H1 (cell line): ENCODE results near the gene CHST11. TPM values are rescaled to one million over a fixed set of nuclear protein-coding genes. Genes with fewer than 3 reads are reported as not detected.

Experiments used
- CTCF ChIA-PET: fragments of 300-600 bp; sonication (Branson Sonifier 250); formaldehyde crosslinking; loops from one replicate; lab custom pipeline; 2021; ENCODE audit not compliant: partially characterized antibody; lab: Charles Lee
- POLR2A ChIA-PET: fragments of 300-600 bp; sonication (Branson Sonifier 250); formaldehyde crosslinking; loops from one replicate; lab custom pipeline; 2021; ENCODE audit warnings: inconsistent platforms; ENCODE audit not compliant: partially characterized antibody; lab: Charles Lee
- DNase-seq, 2 experiments: peaks; one replicate each; pipeline versions ENCODE4 v3.0.0 to v3.0.0-alpha.2; 2010 to 2022; ENCODE audit warnings: low spot score in 2 of 2, low read depth in 1 of 2, mixed read lengths in 1 of 2
- FAIRE-seq: peaks from 2 replicates; lab custom pipeline; 2011; peaks lifted over from hg19 to GRCh38; lab: Jason Lieb, UNC
- H2AFZ ChIP-seq: 2 replicates; pipeline ENCODE4 v1.8.1; 2012; ENCODE audit warnings: low read length, inconsistent platforms
- H2AK5ac ChIP-seq: 2 replicates; pipeline ENCODE4 v1.6.1; 2013; ENCODE audit warnings: low read depth, low read length
- H2BK120ac ChIP-seq: replicated peaks from 2 replicates; pipeline ENCODE3; 2013; ENCODE audit warnings: low read depth, low read length, inconsistent platforms
- H2BK12ac ChIP-seq: 2 replicates; pipeline ENCODE4 v1.6.1; 2013; ENCODE audit warnings: low read depth, low read length
- H2BK15ac ChIP-seq: 2 replicates; pipeline ENCODE4 v1.6.1; 2013; ENCODE audit warnings: low read length
- H2BK20ac ChIP-seq: 2 replicates; pipeline ENCODE4 v1.6.1; 2013; ENCODE audit warnings: low read length
- H2BK5ac ChIP-seq: 2 replicates; pipeline ENCODE4 v1.6.1; 2013; ENCODE audit warnings: low read depth, low read length
- H3K14ac ChIP-seq: 2 replicates; pipeline ENCODE4 v1.6.1; 2013; ENCODE audit warnings: inconsistent platforms; ENCODE audit not compliant: insufficient read length
- H3K18ac ChIP-seq: 2 replicates; pipeline ENCODE4 v1.6.1; 2013; ENCODE audit warnings: low read length; ENCODE audit errors: extremely low read depth
- H3K23ac ChIP-seq: 2 replicates; pipeline ENCODE4 v1.6.1; 2013; ENCODE audit warnings: inconsistent platforms; ENCODE audit not compliant: insufficient read length
- H3K23me2 ChIP-seq: 2 replicates; pipeline ENCODE4 v1.6.1; 2013; ENCODE audit warnings: low read depth, low read length
- H3K27ac ChIP-seq: 2 replicates; pipeline ENCODE4 v1.6.1; 2011; ENCODE audit warnings: low read depth, low read length, inconsistent platforms
- H3K27me3 ChIP-seq, 4 experiments: replicated peaks in 1 of 4; 1 replicate in 1 of 4; 2 replicates in 3 of 4; pipeline versions ENCODE4 v1.6.1 to v1.8.1; 2011 to 2013; ENCODE audit warnings: low read length in 3 of 4, mild to moderate bottlenecking in 3 of 4, inconsistent platforms in 2 of 4, mixed read lengths in 2 of 4, moderate library complexity in 1 of 4; ENCODE audit not compliant: control insufficient read depth in 3 of 4, insufficient read depth in 3 of 4; ENCODE audit errors: extremely low read depth in 1 of 4
- H3K36me3 ChIP-seq, 4 experiments: 2 replicates each; pipeline versions ENCODE4 v1.6.1 to v1.8.1; 2011 to 2013; ENCODE audit warnings: mild to moderate bottlenecking in 4 of 4, low read length in 3 of 4, moderate library complexity in 2 of 4, control low read depth in 1 of 4, inconsistent platforms in 1 of 4; ENCODE audit not compliant: insufficient read depth in 4 of 4, control insufficient read depth in 2 of 4
- H3K4ac ChIP-seq: replicated peaks from 2 replicates; pipeline ENCODE3; 2013; ENCODE audit warnings: low read length, low read depth, mixed read lengths, inconsistent platforms; ENCODE audit not compliant: insufficient read length
- H3K4me1 ChIP-seq, 4 experiments: replicated peaks in 1 of 4; 1 replicate in 1 of 4; 2 replicates in 3 of 4; pipeline versions ENCODE4 v1.6.1 to v1.8.1; 2011 to 2013; ENCODE audit warnings: low read length in 3 of 4, inconsistent platforms in 2 of 4, mixed read lengths in 1 of 4; ENCODE audit not compliant: insufficient read depth in 4 of 4, control insufficient read depth in 3 of 4
- H3K4me2 ChIP-seq, 2 experiments: 2 replicates each; pipeline versions ENCODE4 v1.6.1 to v1.8.1; 2011 to 2013; ENCODE audit warnings: low read depth in 2 of 2, low read length in 2 of 2, control low read depth in 1 of 2, inconsistent platforms in 1 of 2, mild to moderate bottlenecking in 1 of 2; ENCODE audit not compliant: insufficient read depth in 1 of 2
- H3K4me3 ChIP-seq, 4 experiments: fragments of 200-600, 300-600 bp in 1 of 4; sonication (generic), shearing (Covaris generic), sonication (Bioruptor Twin) in 1 of 4; 2 replicates each; pipeline versions ENCODE4 v1.5.1 to v1.8.1; 2011 to 2016; ENCODE audit warnings: low read length in 4 of 4, low read depth in 3 of 4, control low read depth in 2 of 4, inconsistent platforms in 2 of 4, mild to moderate bottlenecking in 2 of 4, mixed read lengths in 1 of 4, moderate library complexity in 1 of 4; ENCODE audit not compliant: insufficient read depth in 2 of 4; ENCODE audit errors: extremely low read depth in 1 of 4
- H3K56ac ChIP-seq: replicated peaks from 2 replicates; pipeline ENCODE3; 2013; ENCODE audit warnings: low read depth, mild to moderate bottlenecking, mixed read lengths, low read length, inconsistent platforms; ENCODE audit not compliant: insufficient read length
- H3K79me1 ChIP-seq: 2 replicates; pipeline ENCODE4 v1.6.1; 2013; ENCODE audit warnings: low read depth, low read length, control low read depth
- H3K79me2 ChIP-seq, 2 experiments: 2 replicates each; pipeline versions ENCODE4 v1.6.1 to v1.8.1; 2012 to 2013; ENCODE audit warnings: low read length in 2 of 2, mild to moderate bottlenecking in 2 of 2, inconsistent platforms in 1 of 2; ENCODE audit not compliant: insufficient read depth in 2 of 2, control insufficient read depth in 1 of 2
- H3K9ac ChIP-seq, 4 experiments: replicated peaks in 1 of 4; 1 replicate in 1 of 4; 2 replicates in 3 of 4; pipeline versions ENCODE4 v1.6.1 to v1.8.1; 2011 to 2013; ENCODE audit warnings: low read depth in 3 of 4, low read length in 3 of 4, control low read depth in 2 of 4, mild to moderate bottlenecking in 2 of 4, moderate library complexity in 2 of 4, inconsistent platforms in 1 of 4; ENCODE audit errors: extremely low read depth in 1 of 4
- H3K9me3 ChIP-seq, 2 experiments: 2 replicates each; pipeline versions ENCODE4 v1.6.1 to v1.8.1; 2012 to 2013; ENCODE audit warnings: mild to moderate bottlenecking in 2 of 2, moderate library complexity in 2 of 2, control low read depth in 1 of 2, inconsistent platforms in 1 of 2, low read depth in 1 of 2, low read length in 1 of 2, mixed read lengths in 1 of 2; ENCODE audit not compliant: insufficient read depth in 2 of 2
- H4K20me1 ChIP-seq, 2 experiments: replicated peaks in 1 of 2; 2 replicates each; pipeline versions ENCODE3 to v1.8.1; 2011 to 2013; ENCODE audit warnings: inconsistent platforms in 2 of 2, low read length in 2 of 2, mild to moderate bottlenecking in 1 of 2; ENCODE audit not compliant: insufficient read depth in 2 of 2, control insufficient read depth in 1 of 2
- H4K5ac ChIP-seq: 2 replicates; pipeline ENCODE4 v1.6.1; 2013; ENCODE audit warnings: low read length, low read depth, mixed read lengths, inconsistent platforms; ENCODE audit not compliant: insufficient read length
- H4K8ac ChIP-seq: 2 replicates; pipeline ENCODE4 v1.8.0; 2013; ENCODE audit warnings: mild to moderate bottlenecking, moderate library complexity, low read length, inconsistent platforms; ENCODE audit not compliant: insufficient read depth; ENCODE audit errors: extremely low read depth
- H4K91ac ChIP-seq: replicated peaks from 2 replicates; pipeline ENCODE3; 2013; ENCODE audit warnings: low read length, mixed read lengths, inconsistent platforms; ENCODE audit not compliant: insufficient read length
- BACH1 ChIP-seq: IDR thresholded peaks from 2 replicates; pipeline ENCODE4 v1.6.1; 2012; ENCODE audit warnings: low read length, improper control_type of control experiment
- E2F6 ChIP-seq: IDR thresholded peaks from 2 replicates; pipeline ENCODE4 v1.6.1; 2012; ENCODE audit warnings: inconsistent platforms
- HDAC2 ChIP-seq, 2 experiments: fragments of 300-600 bp in 1 of 2; sonication (generic) in 1 of 2; IDR thresholded peaks; 2 replicates each; pipeline ENCODE4 v1.6.1; 2011 to 2012; ENCODE audit warnings: low read depth in 2 of 2, low read length in 2 of 2, mild to moderate bottlenecking in 2 of 2, moderate library complexity in 2 of 2, borderline replicate concordance in 1 of 2, inconsistent platforms in 1 of 2
- POLR2A ChIP-seq, 2 experiments: IDR thresholded peaks; 1 replicate in 1 of 2; 2 replicates in 1 of 2; pipeline ENCODE4 v1.6.1; 2011; ENCODE audit warnings: low read depth in 2 of 2, low read length in 2 of 2, mild to moderate bottlenecking in 2 of 2; ENCODE audit errors: control extremely low read depth in 1 of 2
- RNF2 ChIP-seq: fragments of 200-900, 300-1000 bp; sonication (generic); IDR thresholded peaks from 2 replicates; pipeline ENCODE4 v1.7.1; 2016; ENCODE audit warnings: borderline replicate concordance, low read depth, mild to moderate bottlenecking, antibody characterized with exemption, low read length; ENCODE audit not compliant: poor library complexity, severe bottlenecking; ENCODE audit errors: missing control alignments
- TAF7 ChIP-seq: optimal IDR thresholded peaks from 2 replicates; pipeline ENCODE3; 2011; ENCODE audit warnings: low read depth, mild to moderate bottlenecking, inconsistent platforms, low read length, moderate library complexity, borderline replicate concordance
- ZNF274 ChIP-seq: IDR thresholded peaks from 2 replicates; pipeline ENCODE4 v1.7.0; 2012; ENCODE audit warnings: low read length, borderline replicate concordance; ENCODE audit errors: extremely low read depth
- WGBS, 2 experiments: shearing (Covaris generic) in 1 of 2; methylation state at CpG; one replicate each; pipeline versions ENCODE4 v1.1.6 to v1.1.7; 2013 to 2015; ENCODE audit warnings: low lambda C conversion rate in 2 of 2, mixed read lengths in 2 of 2, inconsistent platforms in 1 of 2, low coverage in 1 of 2, missing lambda C conversion rate in 1 of 2; ENCODE audit not compliant: insufficient replicate concordance in 2 of 2, insufficient coverage in 1 of 2, insufficient read length in 1 of 2; ENCODE audit errors: extremely low coverage in 1 of 2, missing lambda C conversion rate in 1 of 2; 5-methylcytosine and 5-hydroxymethylcytosine counted together
- polyA plus RNA-seq, 7 experiments: library from polyadenylated mRNA; depleted of rRNA in 3 of 7; stranded (reverse) in 5 of 7; unstranded in 2 of 7; fragments of >200 nt in 5 of 7; fragments of 200-250 nt in 2 of 7; gene quantifications; 1 replicate in 5 of 7; 2 replicates in 1 of 7; 4 replicates in 1 of 7; pipeline versions ENCODE4 v1.2.1 to v1.2.3, GENCODE V29; 2011 to 2013; ENCODE audit warnings: missing spikeins in 2 of 7, mixed read lengths in 2 of 7
- total RNA-seq: library from RNA; stranded (reverse); fragmentation: NEBNext Ultra II Directional; extraction: Animal tissue kit (Norgen Biotek cat#: 25700); gene quantifications from 2 replicates; pipeline ENCODE4 v1.2.1, GENCODE V29; 2021
- TF ChIP-seq, protein P1 (sequence below): IDR thresholded peaks from 2 replicates; pipeline ENCODE4 v1.6.1; 2012; ENCODE audit warnings: low read length, inconsistent platforms

CHST11 gene
- total and polyA plus RNA-seq, 2 of the 8 experiments (the other 6 are each of a cell fraction or from before 2014, with no cell fraction given) = 14.4 to 20.8 TPM

GRCh38 chr12:104453133-104453532, 3.6 kb upstream of the CHST11 start:
- no peak overlapping the region for H4K91ac ChIP-seq
- no peak overlapping the region for H2BK20ac ChIP-seq
- ChIA-PET POLR2A (no interaction called here), CTCF (interaction anchor here (1.4 to 2.6 kb wide), 2 partner anchors 9 to 71 kb away, joined by 5 to 8 read pairs; no protein-coding TSS in a partner anchor)
- H4K20me1 ChIP-seq = no peaks in the 10 kb centered on the region
- no peak overlapping the region for H3K14ac ChIP-seq
- no peak overlapping the region for H4K5ac ChIP-seq
- no peak overlapping the region for H2AK5ac ChIP-seq
- no peaks in the 10 kb centered on the region for H3K36me3 ChIP-seq
- WGBS, 2 experiments = 67 to 86% methylated on average over 1 to 2 of the region's 2 CpGs
- no peak overlapping the region for H3K18ac ChIP-seq
- no peak overlapping the region for H2BK120ac ChIP-seq
- H3K9me3 ChIP-seq = no peaks in the 10 kb centered on the region
- no peak overlapping the region for H3K4me3 ChIP-seq
- no peak overlapping the region for H2BK5ac ChIP-seq
- H3K79me1 ChIP-seq = peaks cover 3% of the 10 kb centered on the region; the same call in 1 of the 2 replicates
- no peak overlapping the region for H3K4me2 ChIP-seq
- no peak overlapping the region for H3K4ac ChIP-seq
- no peak overlapping the region for H2BK15ac ChIP-seq
- H2BK12ac ChIP-seq = no peak overlapping the region
- no peak overlapping the region for H4K8ac ChIP-seq
- H3K27ac ChIP-seq = no peak overlapping the region
- FAIRE-seq (no peak), DNase-seq (no peak)
- no peaks in the 10 kb centered on the region for H3K79me2 ChIP-seq
- H3K56ac ChIP-seq = no peak overlapping the region
- peaks cover 2 to 7% (median 5%) of the 10 kb centered on the region in 4 experiments; a peak in 5 of 7 replicates for H3K4me1 ChIP-seq
- H3K23me2 ChIP-seq = peaks cover 6% of the 10 kb centered on the region
- no peak overlapping the region for H3K9ac ChIP-seq
- no peak overlapping the region for H3K23ac ChIP-seq
- no peak overlapping the region for H2AFZ ChIP-seq
- H3K27me3 ChIP-seq = peaks cover 0 to 18% (median 9%) of the 10 kb centered on the region in 4 experiments; a peak in 5 of 7 replicates
- TF ChIP-seq, protein P1, sequence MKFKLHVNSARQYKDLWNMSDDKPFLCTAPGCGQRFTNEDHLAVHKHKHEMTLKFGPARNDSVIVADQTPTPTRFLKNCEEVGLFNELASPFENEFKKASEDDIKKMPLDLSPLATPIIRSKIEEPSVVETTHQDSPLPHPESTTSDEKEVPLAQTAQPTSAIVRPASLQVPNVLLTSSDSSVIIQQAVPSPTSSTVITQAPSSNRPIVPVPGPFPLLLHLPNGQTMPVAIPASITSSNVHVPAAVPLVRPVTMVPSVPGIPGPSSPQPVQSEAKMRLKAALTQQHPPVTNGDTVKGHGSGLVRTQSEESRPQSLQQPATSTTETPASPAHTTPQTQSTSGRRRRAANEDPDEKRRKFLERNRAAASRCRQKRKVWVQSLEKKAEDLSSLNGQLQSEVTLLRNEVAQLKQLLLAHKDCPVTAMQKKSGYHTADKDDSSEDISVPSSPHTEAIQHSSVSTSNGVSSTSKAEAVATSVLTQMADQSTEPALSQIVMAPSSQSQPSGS = no peak
- TF ChIP-seq RNF2 = no peak
- TF ChIP-seq TAF7 = no peak
- no peak for TF ChIP-seq E2F6
- no peak for TF ChIP-seq BACH1
- TF ChIP-seq ZNF274 = no peak
- no peak for TF ChIP-seq POLR2A (IDR thresholded peaks at IDR 0.05; ENCODE audit: control extremely low read depth in 1 of 2, low read depth in 2 of 2, low read length in 2 of 2)
- no peak for TF ChIP-seq HDAC2 (IDR thresholded peaks at IDR 0.05; ENCODE audit: borderline replicate concordance in 1 of 2, low read depth in 2 of 2, low read length in 2 of 2)
